PFSK-1 (cell line): ENCODE data around the gene DERA.

Experiments used
- FOXP2 ChIP-seq: optimal IDR thresholded peaks from 2 replicates; pipeline ENCODE3; 2011; ENCODE audit warnings: borderline replicate concordance, control low read depth, inconsistent platforms; ENCODE audit not compliant: insufficient read depth; ENCODE audit errors: extremely low read length, extremely low read depth
- POLR2AphosphoS5 ChIP-seq: IDR thresholded peaks from 2 replicates; pipeline ENCODE4 v1.6.1; 2012; ENCODE audit warnings: low read depth, mild to moderate bottlenecking, control low read depth, low read length, moderate library complexity
- SIN3A ChIP-seq: IDR thresholded peaks from 2 replicates; pipeline ENCODE4 v1.6.1; 2012; ENCODE audit warnings: mild to moderate bottlenecking, low read length, moderate library complexity, borderline replicate concordance; ENCODE audit not compliant: insufficient read depth
- TAF1 ChIP-seq: IDR thresholded peaks from 2 replicates; pipeline ENCODE4 v1.6.1; 2012; ENCODE audit warnings: low read length, control low read depth, borderline replicate concordance; ENCODE audit not compliant: insufficient read depth
- TF ChIP-seq, protein P1 (sequence below), 2 experiments: IDR thresholded peaks; 2 replicates each; pipeline versions ENCODE4 v1.6.1 to v1.8.0; 2011 to 2012; ENCODE audit warnings: low read depth in 2 of 2, low read length in 2 of 2, control low read depth in 1 of 2, inconsistent platforms in 1 of 2, mild to moderate bottlenecking in 1 of 2, moderate library complexity in 1 of 2; ENCODE audit not compliant: insufficient read depth in 1 of 2

Gene DERA

DNA sequence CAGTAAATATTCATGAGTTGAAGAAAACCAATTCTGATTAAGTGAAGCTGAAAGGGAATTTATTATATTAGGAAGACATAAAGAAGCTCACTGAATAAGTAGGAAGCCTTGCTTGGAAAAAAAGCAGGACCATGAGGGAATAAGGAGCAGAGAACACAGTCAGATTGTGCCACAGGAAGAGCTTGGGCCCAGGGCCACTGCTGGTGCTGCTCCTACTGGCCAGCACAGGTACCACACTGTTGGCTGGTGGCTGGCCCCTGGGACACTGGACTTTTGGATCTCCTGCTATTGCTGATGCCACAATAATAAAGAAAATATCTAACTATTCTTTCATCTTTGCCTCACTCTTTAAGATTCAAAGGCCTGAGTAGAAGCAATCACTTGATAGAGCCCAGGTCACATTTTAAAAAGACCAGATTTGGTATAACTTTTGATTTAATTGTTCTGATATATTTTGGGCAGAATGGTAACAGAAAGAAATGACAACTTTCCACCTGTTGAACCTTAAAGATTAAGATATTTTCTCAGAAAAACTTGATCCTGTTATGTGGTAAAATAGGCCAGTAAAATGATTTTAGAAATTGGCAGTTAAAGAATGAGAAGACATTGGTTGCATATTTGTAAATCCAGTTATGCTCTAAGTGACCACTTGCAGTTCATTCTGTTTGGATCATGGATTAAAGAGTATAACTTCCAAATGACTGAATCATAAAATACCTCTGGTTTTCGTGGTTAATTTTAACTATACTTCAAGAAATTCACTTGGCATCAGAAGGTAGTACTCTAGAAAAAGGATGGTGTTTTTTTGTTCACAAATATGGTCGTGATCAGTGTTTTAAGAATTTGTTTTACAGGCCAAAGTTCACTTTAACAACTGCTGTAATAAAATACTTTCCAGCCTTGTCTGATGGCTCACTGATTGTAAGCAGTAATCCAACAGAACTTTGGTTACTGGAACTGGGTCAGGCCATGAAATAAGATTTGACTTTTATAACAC, 68.3 kb downstream of the DERA start:
- TF ChIP-seq TAF1 = no peak
- no peak for TF ChIP-seq POLR2AphosphoS5
- TF ChIP-seq SIN3A = no peak
- no peak for TF ChIP-seq FOXP2
- TF ChIP-seq, protein P1, sequence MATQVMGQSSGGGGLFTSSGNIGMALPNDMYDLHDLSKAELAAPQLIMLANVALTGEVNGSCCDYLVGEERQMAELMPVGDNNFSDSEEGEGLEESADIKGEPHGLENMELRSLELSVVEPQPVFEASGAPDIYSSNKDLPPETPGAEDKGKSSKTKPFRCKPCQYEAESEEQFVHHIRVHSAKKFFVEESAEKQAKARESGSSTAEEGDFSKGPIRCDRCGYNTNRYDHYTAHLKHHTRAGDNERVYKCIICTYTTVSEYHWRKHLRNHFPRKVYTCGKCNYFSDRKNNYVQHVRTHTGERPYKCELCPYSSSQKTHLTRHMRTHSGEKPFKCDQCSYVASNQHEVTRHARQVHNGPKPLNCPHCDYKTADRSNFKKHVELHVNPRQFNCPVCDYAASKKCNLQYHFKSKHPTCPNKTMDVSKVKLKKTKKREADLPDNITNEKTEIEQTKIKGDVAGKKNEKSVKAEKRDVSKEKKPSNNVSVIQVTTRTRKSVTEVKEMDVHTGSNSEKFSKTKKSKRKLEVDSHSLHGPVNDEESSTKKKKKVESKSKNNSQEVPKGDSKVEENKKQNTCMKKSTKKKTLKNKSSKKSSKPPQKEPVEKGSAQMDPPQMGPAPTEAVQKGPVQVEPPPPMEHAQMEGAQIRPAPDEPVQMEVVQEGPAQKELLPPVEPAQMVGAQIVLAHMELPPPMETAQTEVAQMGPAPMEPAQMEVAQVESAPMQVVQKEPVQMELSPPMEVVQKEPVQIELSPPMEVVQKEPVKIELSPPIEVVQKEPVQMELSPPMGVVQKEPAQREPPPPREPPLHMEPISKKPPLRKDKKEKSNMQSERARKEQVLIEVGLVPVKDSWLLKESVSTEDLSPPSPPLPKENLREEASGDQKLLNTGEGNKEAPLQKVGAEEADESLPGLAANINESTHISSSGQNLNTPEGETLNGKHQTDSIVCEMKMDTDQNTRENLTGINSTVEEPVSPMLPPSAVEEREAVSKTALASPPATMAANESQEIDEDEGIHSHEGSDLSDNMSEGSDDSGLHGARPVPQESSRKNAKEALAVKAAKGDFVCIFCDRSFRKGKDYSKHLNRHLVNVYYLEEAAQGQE (IDR thresholded peaks at IDR 0.05; ENCODE audit: insufficient read depth in 1 of 2, low read depth in 2 of 2, low read length in 2 of 2) = no peak

DNA sequence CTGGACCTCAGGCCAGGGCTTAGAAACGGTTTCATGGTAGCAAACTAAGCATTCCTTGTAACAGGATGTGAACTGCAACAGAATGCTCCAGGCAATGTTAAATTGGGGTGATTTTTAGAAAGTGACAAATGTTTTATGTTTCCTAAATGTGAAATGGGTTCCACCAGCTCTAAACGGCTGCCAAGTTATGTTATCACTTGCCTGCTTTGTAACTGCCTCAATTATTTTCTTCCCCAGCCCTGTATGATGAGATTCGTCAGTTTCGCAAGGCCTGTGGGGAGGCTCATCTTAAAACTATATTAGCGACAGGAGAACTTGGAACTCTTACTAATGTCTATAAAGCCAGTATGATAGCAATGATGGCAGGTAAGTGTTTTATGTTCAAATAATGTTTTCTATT, 70.9 kb downstream of the DERA start:
- TF ChIP-seq, protein P1 (IDR thresholded peaks at IDR 0.05; ENCODE audit: insufficient read depth in 1 of 2, low read depth in 2 of 2, low read length in 2 of 2) = no peak
- TF ChIP-seq FOXP2 (no peak), SIN3A (no peak), POLR2AphosphoS5 (no peak), TAF1 (no peak)

DNA sequence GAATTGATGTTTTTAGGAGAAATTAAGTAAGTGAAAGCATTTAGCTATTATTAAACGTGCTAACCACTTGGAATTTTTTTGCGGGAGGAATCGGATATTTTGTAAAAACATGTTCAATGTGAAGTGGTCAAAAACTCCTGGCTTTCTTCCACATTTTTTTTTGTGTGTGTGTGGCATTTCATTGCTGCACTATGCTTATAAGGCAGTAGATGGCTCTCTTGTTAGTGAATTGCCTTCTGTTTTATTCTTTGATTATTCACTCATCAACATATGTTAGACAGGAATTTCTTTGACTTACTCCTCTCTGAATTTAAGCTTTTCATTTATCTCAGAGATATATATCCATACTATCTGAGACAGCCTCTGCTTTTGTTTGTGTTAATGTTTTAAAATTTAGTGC, 71.3 kb downstream of the DERA start:
- TF ChIP-seq POLR2AphosphoS5 = no peak
- TF ChIP-seq, protein P1 (IDR thresholded peaks at IDR 0.05; ENCODE audit: insufficient read depth in 1 of 2, low read depth in 2 of 2, low read length in 2 of 2) = no peak
- TF ChIP-seq TAF1 = no peak
- TF ChIP-seq SIN3A = no peak
- no peak for TF ChIP-seq FOXP2

DNA sequence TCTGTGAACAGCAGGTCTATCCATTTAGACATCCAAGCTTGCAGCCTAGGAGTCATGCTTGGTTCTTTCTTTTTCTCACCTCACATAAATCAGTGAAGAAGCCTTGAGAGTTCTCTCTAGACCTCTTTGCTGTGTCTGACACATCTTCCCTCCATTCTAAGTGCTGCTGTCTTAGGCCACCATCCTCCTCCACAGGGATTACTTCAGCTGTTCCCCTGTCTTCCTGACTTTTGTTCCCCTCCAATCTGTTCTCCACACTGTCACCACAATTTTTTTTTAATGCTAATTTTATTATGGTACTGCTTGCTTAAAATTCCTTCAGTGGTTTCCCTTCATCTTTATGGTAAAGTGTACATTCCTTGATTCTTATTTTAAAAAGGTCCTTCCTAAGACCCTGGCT, 71.8 kb downstream of the DERA start:
- TF ChIP-seq TAF1 (no peak), POLR2AphosphoS5 (no peak), SIN3A (no peak)
- TF ChIP-seq, protein P1 (IDR thresholded peaks at IDR 0.05; ENCODE audit: insufficient read depth in 1 of 2, low read depth in 2 of 2, low read length in 2 of 2) = no peak
